HG03280 (cell line): ENCODE measurements around the gene CTTN.

Experiments
- ATAC-seq: cut with Tn5 transposase; IDR thresholded peaks from one replicate; pipeline ENCODE4 v1.9.1; 2021; ENCODE audit warnings: mild to moderate bottlenecking, moderate library complexity; ENCODE audit not compliant: unreplicated experiment

The CTTN gene

DNA sequence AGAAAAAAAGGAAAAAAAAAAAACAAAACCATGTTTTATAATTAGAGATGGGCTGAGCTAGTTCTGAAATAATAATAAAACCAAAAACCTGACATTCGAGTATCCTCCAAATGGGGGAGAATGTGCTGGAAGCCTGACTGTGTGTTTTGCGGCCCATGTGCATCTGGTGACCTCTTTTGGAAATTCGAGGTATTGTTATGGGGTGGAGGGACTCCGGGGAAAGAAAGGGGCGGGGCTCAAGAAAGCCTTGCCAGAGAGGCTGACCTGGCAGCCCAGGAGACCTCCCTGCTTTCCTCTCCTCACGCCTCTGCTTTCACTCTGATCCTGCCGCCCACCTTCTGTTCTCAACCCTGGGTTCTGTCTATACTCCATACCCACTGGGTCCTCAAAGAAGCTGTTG lies 72.9 kb downstream of the CTTN start:
- ATAC-seq: no peak

DNA sequence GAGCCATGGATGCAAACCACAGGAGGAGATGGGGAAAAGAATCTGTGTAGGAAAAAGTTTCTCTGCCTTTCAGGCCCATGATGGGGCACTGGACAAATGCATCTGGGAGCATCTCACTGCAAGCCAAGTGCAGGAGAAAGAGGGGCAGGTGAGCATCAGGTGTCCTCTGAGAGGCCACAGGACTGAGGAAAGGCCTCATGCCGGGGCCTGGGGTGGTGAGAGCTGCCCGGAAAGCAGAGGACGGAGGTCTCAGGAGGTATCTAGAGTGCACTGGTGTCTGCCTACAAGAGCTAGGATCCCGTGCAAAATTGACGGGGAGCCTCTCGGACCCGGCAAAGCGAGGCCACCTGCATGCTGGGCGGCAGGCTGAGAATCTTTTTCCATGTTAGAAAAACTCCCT lies 73.9 kb downstream of the CTTN start:
- no peak for ATAC-seq

DNA sequence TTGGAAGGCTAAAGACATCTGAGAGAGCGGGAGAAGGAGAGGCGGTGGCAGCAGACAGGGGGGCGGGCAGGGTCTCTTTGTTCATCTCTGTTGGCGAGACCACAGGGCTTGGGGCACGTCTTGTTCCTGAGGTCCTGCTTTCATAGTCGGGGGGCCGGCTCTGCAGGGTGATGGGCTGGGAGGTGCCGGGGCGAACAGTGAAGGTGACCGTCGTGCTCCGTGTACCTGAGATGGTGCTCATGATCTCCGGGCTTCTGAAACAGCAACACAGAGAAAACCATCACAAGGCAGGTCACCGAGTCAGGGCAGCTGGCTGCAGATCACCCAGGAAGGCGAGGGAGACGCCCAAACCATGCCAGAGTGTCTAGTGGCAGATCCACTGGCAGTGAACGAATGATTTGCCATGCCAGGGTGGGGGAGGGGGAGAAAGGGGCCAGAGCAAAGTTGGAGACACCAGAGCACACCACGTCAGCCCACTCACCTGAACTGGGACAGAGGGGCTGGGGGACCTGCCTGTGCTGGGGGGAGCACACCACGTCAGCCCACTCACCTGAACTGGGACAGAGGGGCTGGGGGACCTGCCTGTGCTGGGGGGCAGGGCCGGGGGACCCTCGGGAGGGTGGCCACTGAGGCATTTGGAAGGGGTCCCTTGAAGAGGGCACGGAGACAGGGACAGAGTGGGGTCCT lies 75.0 kb downstream of the CTTN start:
- ATAC-seq: no peak

DNA sequence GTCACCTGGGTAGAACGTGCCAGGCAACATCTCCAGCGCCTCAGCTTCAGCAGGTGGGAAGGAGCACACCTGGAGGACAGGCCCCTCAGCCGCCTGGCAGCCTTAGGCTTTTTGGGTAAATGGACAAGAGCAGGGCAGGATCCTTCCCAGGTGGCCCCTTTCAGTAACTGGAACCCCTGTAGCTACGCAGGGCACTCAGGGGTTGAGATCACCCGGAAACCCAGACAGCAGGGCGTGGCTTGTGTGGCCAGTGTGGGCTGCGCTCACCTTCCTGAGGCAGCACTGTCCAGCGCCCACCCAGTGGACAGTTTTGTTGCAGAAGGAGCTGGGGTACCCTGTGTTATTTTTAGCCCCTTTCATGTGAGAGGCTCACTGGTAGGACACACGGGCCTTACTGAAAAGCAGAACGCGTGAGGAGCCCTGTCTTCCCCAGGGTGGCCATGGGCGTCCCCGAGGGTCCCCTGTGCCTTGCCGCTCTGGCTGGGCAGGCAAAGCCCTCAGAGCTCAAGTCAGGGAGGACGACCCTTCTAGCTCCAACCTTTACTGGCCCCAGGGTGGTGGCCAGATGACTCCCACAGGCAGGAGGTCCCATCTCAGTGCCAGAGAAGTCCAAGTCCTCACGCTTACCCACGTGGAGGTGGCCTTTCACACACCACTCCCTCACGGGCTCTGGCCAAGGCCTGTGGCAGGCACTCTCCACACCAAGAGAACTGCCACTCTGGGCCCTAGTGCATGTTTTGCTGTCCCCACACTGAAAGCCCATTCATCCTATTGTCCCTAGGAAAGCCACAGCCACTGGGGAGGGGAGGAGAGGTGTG lies 75.8 kb downstream of the CTTN start:
- ATAC-seq: no peak

DNA sequence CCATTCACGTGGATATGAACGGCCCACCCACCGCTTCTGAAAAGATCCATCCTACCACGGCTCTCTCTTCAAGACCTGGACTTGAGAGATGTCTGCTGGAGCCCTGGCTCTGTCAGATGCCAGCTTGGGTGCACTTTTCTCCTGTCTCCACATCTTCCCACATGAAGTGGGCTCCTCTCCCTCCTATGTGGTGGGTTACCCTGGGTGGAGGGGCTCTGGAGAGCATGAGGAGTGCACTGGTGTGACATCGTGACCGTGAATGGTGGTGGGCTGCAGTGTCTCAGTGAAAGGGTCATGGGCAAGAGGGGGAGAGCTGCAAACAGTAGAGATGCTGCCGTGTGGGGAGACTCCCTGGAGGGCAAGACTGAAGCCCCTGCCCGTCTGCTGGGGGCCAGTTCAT lies 76.4 kb downstream of the CTTN start:
- no peak for ATAC-seq

DNA sequence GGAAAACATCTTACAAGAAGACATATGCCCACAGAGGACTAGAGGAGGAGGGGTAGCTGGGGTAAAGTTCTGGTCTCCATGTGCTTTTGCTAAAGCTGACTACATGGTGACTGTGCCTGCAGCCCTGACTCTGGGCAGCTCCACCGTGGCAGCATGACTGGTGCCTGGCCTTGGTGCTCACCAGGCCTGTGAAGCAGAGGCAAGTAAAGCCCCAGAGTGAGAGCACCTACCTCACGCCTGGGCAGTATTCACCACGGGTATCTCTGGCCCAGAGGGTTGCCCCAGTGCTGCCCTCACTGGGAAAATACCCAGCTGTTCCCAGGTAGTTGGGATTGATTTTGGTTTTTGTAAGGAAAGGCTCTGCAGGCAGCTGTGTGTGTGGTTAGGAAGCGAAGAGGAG lies 78.3 kb downstream of the CTTN start:
- ATAC-seq: no peak

DNA sequence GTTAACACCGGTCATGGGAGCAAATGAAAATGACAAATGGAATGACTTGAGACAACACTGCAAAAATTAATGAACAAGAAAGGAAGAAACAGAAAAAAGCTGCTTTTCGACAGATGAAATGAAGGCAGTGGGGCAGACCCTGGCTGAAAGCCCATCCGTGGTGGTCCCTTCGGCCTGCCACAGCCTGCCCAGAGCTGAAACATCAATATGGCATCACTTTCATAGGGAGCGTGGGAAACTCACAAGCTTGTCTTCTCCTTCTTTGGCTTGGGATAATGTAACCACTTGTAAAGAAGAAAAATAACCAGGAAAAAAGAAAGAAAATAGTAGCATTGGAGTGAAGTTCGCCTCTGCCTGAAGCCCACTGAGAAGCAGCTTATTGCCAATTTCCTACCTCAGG lies 78.8 kb downstream of the CTTN start:
- ATAC-seq: no peak

DNA sequence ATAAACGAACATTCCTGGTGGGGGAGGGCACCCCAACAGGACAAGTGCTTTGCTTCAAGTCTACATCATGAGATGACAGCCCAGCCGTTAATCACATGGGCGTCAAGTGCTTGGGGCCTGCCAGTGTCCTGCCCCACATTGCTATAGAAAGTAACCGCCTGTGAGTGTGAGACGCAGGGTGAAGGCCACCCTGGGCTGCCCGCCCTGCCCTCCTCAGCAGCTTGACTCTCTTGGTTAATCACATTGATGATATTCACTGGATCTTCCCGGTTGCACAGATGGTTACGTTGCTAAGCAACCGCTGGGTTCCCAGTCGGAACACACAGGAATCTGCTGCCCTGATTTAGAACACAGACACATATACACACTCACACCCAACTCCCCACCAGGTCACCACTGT lies 79.3 kb downstream of the CTTN start:
- ATAC-seq: no peak

DNA sequence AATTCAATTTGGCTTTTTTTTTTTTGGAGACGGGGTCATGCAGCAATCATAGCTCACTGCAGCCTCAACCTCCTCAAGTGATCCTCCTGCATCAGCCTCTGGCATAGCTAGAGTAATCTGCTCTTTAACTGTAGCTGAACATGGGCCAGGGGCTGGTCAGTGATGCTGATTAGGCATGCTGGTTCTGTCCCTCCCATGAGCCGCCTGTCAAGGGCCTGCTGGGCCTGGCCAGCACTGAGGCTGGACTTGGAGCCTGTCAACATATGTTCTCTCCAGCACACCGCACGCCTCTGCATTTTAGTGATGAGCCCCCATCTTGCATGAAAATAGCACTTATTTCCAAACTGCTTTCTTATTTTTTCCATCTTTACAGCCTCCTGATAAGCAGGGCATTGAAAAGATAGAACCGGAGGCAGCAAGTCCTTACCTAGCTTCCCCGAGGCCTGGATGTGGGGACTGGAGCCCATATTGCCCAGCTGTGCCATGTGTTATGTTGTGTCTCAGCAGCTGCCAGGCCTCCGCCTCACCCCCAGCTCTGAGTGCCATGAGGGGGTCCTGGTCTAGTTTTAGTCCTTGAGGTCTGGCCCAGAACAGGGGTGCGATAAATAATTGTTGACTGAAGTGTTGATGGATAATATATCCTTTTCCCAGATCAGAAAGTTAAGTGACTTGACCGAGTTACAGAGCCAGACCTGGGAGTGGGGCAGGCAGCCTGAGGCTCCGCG lies 80.0 kb downstream of the CTTN start:
- no peak for ATAC-seq

DNA sequence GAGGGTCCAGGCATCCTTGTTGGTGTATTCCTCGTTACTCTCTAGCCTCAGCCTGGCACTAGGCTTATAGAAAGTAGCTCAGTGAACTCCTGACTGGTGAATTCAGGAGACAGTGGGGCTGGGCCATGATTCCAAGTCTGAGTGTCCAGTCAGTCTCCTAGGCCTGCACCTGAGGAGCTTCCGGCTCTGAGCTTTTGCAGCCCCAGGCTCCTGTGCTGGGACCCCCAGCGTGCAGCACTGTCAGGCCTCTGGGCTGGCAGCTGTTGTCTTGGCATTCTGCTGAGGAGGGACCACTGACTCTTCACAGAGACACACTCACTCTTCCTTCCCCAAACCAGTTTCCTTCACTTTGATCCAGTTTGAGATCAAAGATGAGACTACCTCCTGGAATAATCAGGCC lies 82.4 kb downstream of the CTTN start:
- no peak for ATAC-seq

DNA sequence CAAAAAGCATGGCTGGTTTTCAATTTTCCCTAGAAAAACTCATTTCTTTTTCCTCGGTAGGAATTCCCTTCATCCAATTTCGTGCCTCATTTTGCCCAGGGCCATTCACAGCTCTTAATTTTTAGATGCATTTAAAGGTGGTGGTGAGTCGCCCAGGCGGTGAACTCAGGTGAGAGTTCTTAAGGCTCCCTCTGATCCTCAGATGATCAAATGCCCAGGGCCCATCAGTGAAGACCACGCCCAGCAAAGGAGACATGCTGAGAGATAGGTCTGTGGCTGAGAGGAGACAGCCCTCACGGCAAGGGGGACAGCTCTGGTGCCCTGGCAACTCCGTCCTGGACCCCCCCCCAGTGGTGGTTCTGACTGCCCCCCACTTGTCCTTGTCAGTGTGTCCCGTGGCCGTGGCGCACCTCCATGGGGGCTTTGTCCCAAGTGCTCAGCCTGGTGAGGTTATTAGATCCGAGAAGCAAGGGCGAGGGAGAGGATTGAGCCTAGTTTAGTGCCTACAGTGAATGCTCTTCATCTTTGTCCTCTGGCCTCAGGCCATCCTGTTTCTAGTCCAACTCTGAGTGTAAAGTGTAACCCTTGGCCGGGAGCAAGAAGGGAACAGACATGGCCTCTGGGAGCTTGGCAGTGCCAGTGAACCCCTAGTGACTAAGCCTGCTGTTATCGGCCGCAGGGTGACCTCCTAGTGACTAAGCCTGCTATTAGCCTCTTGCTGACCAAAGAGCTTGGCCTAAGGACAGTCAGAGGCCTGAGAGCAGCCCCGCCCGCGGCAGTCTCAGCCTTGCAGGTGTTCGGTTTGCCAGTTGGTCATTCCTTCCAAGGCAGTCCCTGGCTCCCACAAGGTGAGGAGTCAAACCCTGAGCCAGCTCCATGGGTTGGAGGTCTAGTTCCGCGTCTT lies 83.5 kb downstream of the CTTN start:
- no peak for ATAC-seq

DNA sequence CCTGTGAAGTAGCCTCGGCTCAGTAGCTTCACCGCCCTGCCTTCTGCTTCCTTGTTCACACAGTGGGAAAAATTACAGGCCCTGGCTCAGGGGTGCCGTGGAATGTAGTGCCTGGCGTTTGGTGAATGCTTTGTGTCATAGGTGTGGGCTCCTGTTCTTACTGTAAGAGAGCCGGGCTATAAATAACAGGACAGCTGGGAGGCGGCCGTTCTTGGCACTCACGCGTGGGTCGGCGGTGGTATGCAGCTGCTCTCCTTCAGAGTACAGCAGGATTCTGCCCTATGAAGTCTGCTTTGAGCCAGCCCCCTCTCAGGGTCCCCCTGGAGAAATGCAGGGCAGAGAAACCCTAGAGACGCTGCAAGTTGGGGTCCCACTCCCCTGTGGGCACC lies 84.2 kb downstream of the CTTN start:
- no peak for ATAC-seq

DNA sequence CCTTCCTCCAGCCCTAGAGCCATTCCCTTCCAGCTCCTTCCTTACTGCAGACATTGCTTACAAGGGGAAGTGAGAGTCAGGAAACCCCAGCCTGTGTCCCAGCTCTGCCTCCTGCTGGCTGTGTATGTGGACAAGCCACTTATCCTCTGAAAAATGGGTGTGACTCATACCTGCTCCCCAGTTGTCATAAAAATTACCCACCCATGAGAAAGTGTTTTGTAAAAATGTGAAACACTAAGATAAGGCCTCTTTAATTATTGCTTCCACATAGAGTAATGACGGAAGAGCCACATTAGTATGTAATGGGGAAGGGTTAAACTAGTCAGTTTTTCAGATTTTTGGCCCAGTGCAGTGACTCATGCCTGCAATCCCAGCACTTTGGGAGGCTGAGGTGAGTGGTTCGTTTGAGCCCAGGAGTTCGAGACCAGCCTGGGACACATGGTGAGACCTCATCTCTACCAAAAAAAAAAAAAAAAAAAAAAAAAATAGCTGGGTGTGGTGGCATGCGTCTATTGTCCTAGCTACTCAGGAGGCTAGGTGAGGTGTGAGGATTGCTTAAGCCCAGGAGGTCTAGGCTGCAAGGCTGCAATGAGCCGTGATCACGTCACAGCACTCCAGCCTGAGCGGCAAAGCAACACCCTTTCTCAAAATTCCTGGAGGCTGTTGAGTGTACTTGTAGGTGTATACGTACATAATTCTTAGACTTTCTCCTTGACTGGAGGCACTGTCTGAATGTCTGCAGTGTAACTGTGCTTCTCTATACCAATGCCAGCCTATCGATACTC lies 84.9 kb downstream of the CTTN start:
- no peak for ATAC-seq

DNA sequence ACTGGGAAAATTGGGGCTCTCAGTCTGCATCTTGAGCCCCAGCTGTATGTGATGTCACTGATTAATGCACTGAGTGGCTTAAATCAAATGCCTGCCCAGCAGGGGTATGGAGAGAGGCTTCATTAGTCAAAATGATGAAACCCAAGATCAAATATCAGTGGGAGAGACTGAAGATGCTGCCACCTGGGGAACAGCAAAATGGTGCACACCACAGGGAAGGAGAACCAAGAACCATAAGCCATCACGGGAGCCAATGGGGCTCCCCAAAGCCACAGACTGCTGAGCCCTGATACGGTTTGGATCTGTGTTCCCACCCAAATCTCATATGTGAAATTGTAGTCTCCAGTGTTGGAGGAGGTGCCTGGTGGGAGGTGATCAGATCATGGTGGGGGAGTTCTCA lies 85.6 kb downstream of the CTTN start:
- ATAC-seq: no peak

DNA sequence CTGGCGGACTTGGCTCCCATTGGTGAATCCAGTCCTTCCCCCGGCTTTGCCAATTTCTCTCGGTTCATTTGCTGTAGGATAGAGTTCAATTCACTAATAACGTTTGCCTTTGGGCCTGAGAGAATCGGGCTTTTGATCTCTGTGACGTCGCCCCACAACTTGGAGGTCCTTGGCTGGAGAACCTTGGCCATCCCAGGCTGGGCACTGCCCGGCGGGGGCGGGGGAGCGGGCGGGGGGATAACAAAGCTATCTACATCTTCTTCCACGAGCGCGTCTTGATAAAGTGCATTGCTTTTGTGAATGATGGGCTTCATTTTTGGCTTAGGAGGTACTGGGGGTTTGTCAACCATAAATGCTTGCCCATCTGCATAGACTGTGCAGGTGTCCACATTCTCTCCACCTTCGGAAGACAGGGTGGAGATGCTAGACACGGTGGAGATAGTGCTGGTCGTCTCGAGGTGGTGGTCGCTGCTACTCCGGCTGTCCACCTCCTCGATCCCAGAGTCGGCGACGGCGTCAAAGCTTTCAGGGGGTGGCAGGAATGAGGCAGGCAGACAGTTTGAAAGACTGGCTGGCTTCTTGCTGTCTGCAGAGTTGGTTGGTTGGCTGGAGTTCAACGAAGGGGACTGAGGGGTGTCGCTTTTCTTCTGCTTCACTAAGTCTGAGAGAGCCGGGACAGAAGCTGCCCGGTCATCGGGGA lies 87.1 kb downstream of the CTTN start:
- ATAC-seq: no peak

DNA sequence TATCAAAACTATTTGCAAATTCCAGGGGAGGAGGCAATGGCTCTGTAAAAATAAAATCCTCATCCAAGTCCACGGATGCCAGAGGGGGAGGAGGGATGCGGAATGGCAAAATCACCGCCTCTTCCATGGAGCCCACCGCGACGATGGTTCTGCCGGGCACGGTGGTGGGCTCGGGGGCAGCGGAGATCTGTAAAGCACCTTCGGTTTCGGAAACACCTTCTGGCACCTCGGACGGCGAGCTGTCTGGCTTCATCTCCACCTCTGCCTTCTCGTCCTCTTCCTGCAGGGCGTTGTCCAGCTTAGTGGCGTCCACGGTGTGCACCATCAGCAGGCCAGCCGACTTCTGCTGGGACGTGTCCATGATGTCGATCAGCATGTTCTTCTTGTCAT lies 87.7 kb downstream of the CTTN start:
- no peak for ATAC-seq
